AG04450 (cell line): ENCODE data around the gene CLMP. TPM values are rescaled to one million over a fixed set of nuclear protein-coding genes. Genes with fewer than 3 reads are reported as not detected.

Experiments used
- CTCF ChIA-PET: fragments of 300-600, 350-600 bp; formaldehyde crosslinking; extraction: SDS; loops from one replicate; lab custom pipeline; 2022; ENCODE audit warnings: antibody characterized with exemption, inconsistent platforms; lab: Charles Lee
- POLR2A ChIA-PET: fragments of 350-600 bp; formaldehyde crosslinking; extraction: SDS; loops from one replicate; lab custom pipeline; 2021; ENCODE audit warnings: antibody characterized with exemption, inconsistent platforms; lab: Yijun Ruan, JAX
- DNase-seq: peaks from one replicate; pipeline ENCODE4 v3.0.0-alpha.2; 2011; ENCODE audit warnings: low read depth, low spot score
- H3K27ac ChIP-seq: one replicate; pipeline ENCODE4 v1.5.1; 2012; ENCODE audit warnings: low read depth, low read length, control low read depth
- H3K27me3 ChIP-seq: one replicate; pipeline ENCODE4 v1.6.0; 2012; ENCODE audit warnings: low read length; ENCODE audit not compliant: control insufficient read depth, insufficient read depth
- H3K4me3 ChIP-seq: 2 replicates; pipeline ENCODE4 v1.5.1; 2011; ENCODE audit warnings: mild to moderate bottlenecking, low read depth, low read length, control low read depth
- H3K9me3 ChIP-seq: 2 replicates; pipeline ENCODE4 v1.5.1; 2012; ENCODE audit warnings: low read length; ENCODE audit not compliant: control insufficient read depth, insufficient read depth
- polyA plus RNA-seq: library from polyadenylated mRNA; depleted of rRNA; stranded (reverse); fragments of >200 nt; gene quantifications from 2 replicates; pipeline ENCODE4 v1.2.3, GENCODE V29; 2011
- TF ChIP-seq, protein P1 (sequence below): IDR thresholded peaks from 2 replicates; pipeline ENCODE4 v1.5.1; 2011; ENCODE audit warnings: low read depth, low read length, control low read depth, inconsistent platforms

CLMP gene
- polyA plus RNA-seq, 1 experiment, result 288 TPM

DNA sequence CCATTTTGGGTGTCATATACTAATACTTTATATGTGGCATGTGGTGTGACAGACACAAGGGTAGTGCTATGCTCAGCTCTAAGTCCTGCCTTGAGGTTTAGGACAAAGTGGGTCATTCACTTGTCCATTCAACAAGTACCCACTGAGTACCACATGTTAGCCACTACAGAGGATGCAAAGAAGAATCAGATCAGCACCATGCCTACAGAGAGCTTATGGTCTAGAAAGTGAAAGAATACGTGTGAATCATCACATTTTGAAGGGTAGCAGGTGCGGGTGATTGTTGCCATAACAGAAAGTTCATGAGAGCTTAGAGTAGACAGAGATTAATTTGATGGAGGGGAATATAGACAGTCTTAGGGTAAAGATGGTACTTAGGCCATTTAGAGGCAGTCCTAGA is 18.3 kb downstream of the CLMP start:
- ChIA-PET POLR2A (interaction anchor here (1.6 to 2.7 kb wide), 2 partner anchors 12 kb away, joined by 7 to 11 read pairs; no protein-coding TSS in a partner anchor), CTCF (interaction anchor here (1.5 to 2.8 kb wide), 3 partner anchors 70 to 85 kb away, joined by 3 to 18 read pairs (median 8); no protein-coding TSS in a partner anchor)
- TF ChIP-seq, protein P1, sequence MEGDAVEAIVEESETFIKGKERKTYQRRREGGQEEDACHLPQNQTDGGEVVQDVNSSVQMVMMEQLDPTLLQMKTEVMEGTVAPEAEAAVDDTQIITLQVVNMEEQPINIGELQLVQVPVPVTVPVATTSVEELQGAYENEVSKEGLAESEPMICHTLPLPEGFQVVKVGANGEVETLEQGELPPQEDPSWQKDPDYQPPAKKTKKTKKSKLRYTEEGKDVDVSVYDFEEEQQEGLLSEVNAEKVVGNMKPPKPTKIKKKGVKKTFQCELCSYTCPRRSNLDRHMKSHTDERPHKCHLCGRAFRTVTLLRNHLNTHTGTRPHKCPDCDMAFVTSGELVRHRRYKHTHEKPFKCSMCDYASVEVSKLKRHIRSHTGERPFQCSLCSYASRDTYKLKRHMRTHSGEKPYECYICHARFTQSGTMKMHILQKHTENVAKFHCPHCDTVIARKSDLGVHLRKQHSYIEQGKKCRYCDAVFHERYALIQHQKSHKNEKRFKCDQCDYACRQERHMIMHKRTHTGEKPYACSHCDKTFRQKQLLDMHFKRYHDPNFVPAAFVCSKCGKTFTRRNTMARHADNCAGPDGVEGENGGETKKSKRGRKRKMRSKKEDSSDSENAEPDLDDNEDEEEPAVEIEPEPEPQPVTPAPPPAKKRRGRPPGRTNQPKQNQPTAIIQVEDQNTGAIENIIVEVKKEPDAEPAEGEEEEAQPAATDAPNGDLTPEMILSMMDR, result no peak
- no peak for DNase-seq
- H3K4me3 ChIP-seq, result no peak overlapping the region
- no peaks in the 10 kb centered on the region for H3K27me3 ChIP-seq
- peak overlapping the region; percentile 52 for H3K27ac ChIP-seq
- H3K9me3 ChIP-seq, result peaks cover 5% of the 10 kb centered on the region

DNA sequence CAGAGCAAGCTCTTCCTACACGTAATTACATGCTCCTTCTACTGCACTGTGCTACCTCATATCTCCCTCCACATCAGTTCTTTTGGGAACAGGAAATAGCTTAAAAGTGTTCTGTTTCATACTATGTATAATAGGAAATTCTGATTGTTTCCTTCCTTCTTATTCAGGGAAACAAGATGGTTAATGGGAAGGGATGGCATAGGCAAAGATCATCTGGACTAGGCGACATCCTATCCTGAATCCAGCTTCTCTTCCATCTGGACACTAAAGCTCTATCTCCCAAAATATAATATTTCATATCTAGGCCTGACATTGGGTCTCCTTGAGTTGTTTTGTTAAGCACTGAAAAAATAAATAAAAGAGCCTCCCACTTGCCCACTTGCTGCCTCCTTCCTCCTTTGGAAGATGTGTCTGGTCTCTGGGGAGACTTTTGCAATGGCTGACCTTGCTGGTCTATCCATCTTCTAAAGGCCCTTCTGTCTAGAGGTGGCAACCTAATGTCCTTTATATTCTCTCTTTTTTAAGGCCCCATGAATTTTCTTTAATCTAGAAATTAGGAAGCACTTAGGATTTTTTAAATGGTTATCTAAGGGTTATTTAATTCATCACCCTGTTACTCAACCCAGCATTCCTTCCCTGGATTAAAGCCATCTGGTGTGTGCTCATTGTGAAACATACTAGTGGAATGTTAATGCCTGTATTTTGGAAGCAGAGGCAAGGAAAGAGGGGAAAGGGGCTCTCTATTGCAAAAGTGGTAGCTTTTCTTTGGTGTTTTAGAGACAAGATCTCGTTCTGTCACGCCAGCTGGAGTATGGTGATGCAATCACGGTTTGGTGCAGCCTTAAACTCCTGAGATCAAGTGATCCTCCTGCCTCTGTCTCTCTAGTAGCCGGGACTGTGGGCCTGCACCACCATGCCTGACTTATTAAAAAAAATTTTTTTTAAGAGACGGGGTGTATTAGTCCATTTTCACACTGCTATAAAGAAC is 20.6 kb downstream of the CLMP start:
- Histone ChIP-seq H3K27me3 (no peaks in the 10 kb centered on the region), H3K9me3 (no peaks in the 10 kb centered on the region), H3K4me3 (no peak overlapping the region), H3K27ac (peak overlapping the region; percentile 98)
- ChIA-PET POLR2A (interaction anchor here (0.6 to 2.7 kb wide), 16 partner anchors 8 to 120 kb away, joined by 3 to 28 read pairs (median 5); partner anchors contain the start of genes CLMP and HSPA8), CTCF (interaction anchor here (1.1 to 2.2 kb wide), 5 partner anchors 8 to 87 kb away, joined by 3 to 14 read pairs (median 8); no protein-coding TSS in a partner anchor)
- peak; percentile 96 for DNase-seq
- TF ChIP-seq, protein P1, result no peak

DNA sequence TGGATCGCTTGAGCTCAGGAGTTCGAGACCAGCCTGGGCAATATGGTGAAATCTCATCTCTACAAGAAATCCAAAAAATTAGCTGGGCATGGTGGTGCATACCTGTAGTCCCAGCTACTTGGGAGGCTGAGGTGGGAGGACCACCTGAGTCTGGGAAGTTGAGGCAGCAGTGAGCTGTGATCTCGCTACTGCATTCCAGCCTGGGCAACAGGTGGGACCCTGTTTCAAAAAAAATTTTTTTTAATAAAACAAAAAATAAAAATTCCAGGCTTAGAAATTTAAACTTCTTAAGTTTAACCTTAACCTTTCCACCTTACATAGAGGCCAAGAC is 21.2 kb downstream of the CLMP start:
- ChIA-PET CTCF (interaction anchor here (1.3 to 2.2 kb wide), 3 partner anchors 62 to 88 kb away, joined by 7 to 14 read pairs (median 8); no protein-coding TSS in a partner anchor), POLR2A (interaction anchor here (0.6 to 2.7 kb wide), 8 partner anchors 9 to 112 kb away, joined by 3 to 28 read pairs (median 4); partner anchors contain the start of gene HSPA8)
- TF ChIP-seq, protein P1, result no peak
- Histone ChIP-seq H3K4me3 (no peak overlapping the region), H3K27ac (peak overlapping the region; percentile 98), H3K27me3 (no peaks in the 10 kb centered on the region), H3K9me3 (no peaks in the 10 kb centered on the region)
- no peak for DNase-seq

GRCh38 chr11:123173040-123173855 is 21.8 kb downstream of the CLMP start:
- peak; percentile 97 for DNase-seq
- Histone ChIP-seq H3K27me3 (no peaks in the 10 kb centered on the region), H3K27ac (peak overlapping the region; percentile 98), H3K4me3 (no peak overlapping the region), H3K9me3 (no peaks in the 10 kb centered on the region)
- ChIA-PET CTCF (interaction anchor here (0.7 to 2.2 kb wide), 5 partner anchors 9 to 88 kb away, joined by 3 to 14 read pairs (median 8); no protein-coding TSS in a partner anchor), POLR2A (interaction anchor here (0.6 to 2.7 kb wide), 11 partner anchors 9 to 111 kb away, joined by 3 to 28 read pairs (median 3); partner anchors contain the start of genes CLMP and HSPA8)
- TF ChIP-seq, protein P1, result no peak
